Thymus (tissue), 11 donors: ENCODE results near the gene CD7. TPM values are rescaled to one million over a fixed set of nuclear protein-coding genes. Genes with fewer than 3 reads are reported as not detected.
"Not testable (repeated sequence)": the region's sequence is repeated elsewhere in the genome, so short reads cannot be mapped to it uniquely, and the experiment has no call there.

Experiments used
- DNase-seq, 9 donors: peaks; one replicate each; pipeline ENCODE4 v3.0.0-alpha.2; 2013; ENCODE audit warnings: low spot score in 9 of 9, low read depth in 6 of 9, missing footprints in 1 of 9
- H3K27ac ChIP-seq, 2 donors: one replicate each; pipeline ENCODE4 v1.5.1; 2013; ENCODE audit warnings: control low read depth in 1 of 2, low read depth in 1 of 2, low read length in 1 of 2, mild to moderate bottlenecking in 1 of 2, moderate library complexity in 1 of 2
- H3K27me3 ChIP-seq, 2 donors: one replicate each; pipeline ENCODE4 v1.5.1; 2013; ENCODE audit warnings: low read length in 1 of 2; ENCODE audit not compliant: control insufficient read depth in 2 of 2, insufficient read depth in 1 of 2
- H3K36me3 ChIP-seq, 2 donors: one replicate each; pipeline ENCODE4 v1.5.1; 2013; ENCODE audit warnings: low read length in 1 of 2, mild to moderate bottlenecking in 1 of 2, moderate library complexity in 1 of 2; ENCODE audit not compliant: control insufficient read depth in 2 of 2, insufficient read depth in 2 of 2
- H3K4me1 ChIP-seq, 2 donors: one replicate each; pipeline ENCODE4 v1.5.1; 2013; ENCODE audit warnings: low read length in 2 of 2; ENCODE audit not compliant: control insufficient read depth in 2 of 2, insufficient read depth in 2 of 2
- H3K4me3 ChIP-seq, 2 donors: one replicate each; pipeline ENCODE4 v1.5.1; 2013; ENCODE audit warnings: low read length in 2 of 2, control low read depth in 1 of 2, mild to moderate bottlenecking in 1 of 2
- H3K9me3 ChIP-seq, 2 donors: one replicate each; pipeline ENCODE4 v1.5.1; 2013; ENCODE audit warnings: low read length in 1 of 2, mild to moderate bottlenecking in 1 of 2; ENCODE audit not compliant: control insufficient read depth in 2 of 2, insufficient read depth in 1 of 2
- WGBS: extraction: QIAGEN DNeasy Blood & Tissue Kit; methylation state at CpG from one replicate; pipeline ENCODE4 v1.1.7; 2013; 5-methylcytosine and 5-hydroxymethylcytosine counted together
- polyA plus RNA-seq: library from polyadenylated mRNA; stranded (reverse); fragments of 200-250 nt; gene quantifications from one replicate; pipeline ENCODE4 v1.2.3, GENCODE V29; 2013
- total RNA-seq: library from RNA; stranded (reverse); fragments of 120-200 nt; gene quantifications from one replicate; pipeline ENCODE4 v1.2.4, GENCODE V29; 2013
- donor health status: healthy.

Gene CD7
- total and polyA plus RNA-seq, 2 donors, result 67.9 to 153 TPM

GRCh38 chr17:82349287-82349701, 31.9 kb upstream of the CD7 start:
- no peak for DNase-seq
- H3K4me1 ChIP-seq, result peaks cover 0 to 44% of the 10 kb centered on the region in 2 donors
- 94% methylated on average over 11 of the region's 11 CpGs for WGBS
- no peak overlapping the region for H3K27ac ChIP-seq
- H3K4me3 ChIP-seq, result no peak overlapping the region
- H3K9me3 ChIP-seq, result peaks cover 2 to 5% of the 10 kb centered on the region in 2 donors
- H3K36me3 ChIP-seq, result no peaks in the 10 kb centered on the region
- H3K27me3 ChIP-seq, result peaks cover 2 to 25% of the 10 kb centered on the region in 2 donors

DNA sequence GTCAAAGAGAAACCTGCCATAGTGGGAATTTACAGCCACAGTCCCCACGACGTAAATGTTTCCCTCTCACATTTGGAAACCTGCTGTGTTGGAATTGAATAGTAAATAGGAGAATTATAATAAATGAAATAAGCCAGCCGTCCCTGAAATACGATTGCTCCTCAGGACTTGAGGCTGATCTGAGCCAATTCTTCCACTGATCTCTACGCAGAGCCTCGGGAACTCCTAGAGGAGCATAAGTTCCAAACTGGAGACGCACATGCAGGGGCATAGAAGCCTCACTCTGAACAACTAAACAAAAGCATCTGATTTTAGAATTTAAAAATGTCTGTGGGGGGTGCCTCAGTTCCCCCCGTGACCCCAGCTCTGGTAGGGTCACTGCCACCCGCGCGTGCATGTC, 31.5 kb upstream of the CD7 start:
- H3K4me3 ChIP-seq, result no peak overlapping the region
- H3K9me3 ChIP-seq, result peaks cover 2 to 5% of the 10 kb centered on the region in 2 donors
- peaks cover 0 to 44% of the 10 kb centered on the region in 2 donors for H3K4me1 ChIP-seq
- no peak for DNase-seq
- H3K36me3 ChIP-seq, result no peaks in the 10 kb centered on the region
- peaks cover 2 to 25% of the 10 kb centered on the region in 2 donors for H3K27me3 ChIP-seq
- WGBS, result 91% methylated on average over 11 of the region's 11 CpGs
- H3K27ac ChIP-seq, result no peak overlapping the region

- DNase-seq, result no peak
- Histone ChIP-seq H3K27ac (no peak overlapping the region), H3K36me3 (no peaks in the 10 kb centered on the region), H3K9me3 (peaks cover 2 to 5% of the 10 kb centered on the region in 2 donors), H3K27me3 (peaks cover 0 to 25% of the 10 kb centered on the region in 2 donors), H3K4me1 (peaks cover 0 to 39% of the 10 kb centered on the region in 2 donors), H3K4me3 (no peak overlapping the region)
- WGBS, result 94% methylated on average over 9 of the region's 9 CpGs
Measured at GRCh38 chr17:82348434-82348833, 31.0 kb upstream of the CD7 start.

DNA sequence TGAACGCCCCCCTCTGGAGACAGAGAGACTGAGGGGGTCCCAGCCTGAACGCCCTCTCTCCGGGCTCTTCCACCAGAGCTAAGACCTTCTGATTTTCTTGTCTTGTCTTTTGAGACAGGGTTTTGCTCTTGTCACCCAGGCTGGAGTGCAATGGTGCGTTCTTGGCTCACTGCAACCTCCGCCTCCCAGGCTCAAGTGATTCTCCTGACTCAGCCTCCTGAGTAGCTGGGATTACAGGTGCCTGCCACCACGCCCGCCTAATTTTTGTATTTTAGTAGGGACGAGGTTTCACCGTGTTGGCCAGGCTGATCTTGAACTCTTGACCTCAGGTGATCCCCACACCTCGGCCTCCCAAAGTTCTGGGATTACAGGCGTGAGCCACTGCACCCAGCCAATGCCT, 30.6 kb upstream of the CD7 start:
- not testable (repeated sequence) for H3K27ac ChIP-seq, H3K36me3 ChIP-seq, H3K4me3 ChIP-seq, H3K9me3 ChIP-seq, DNase-seq
- Histone ChIP-seq H3K27me3 (peaks cover 0 to 25% of the 10 kb centered on the region in 2 donors), H3K4me1 (peaks cover 0 to 37% of the 10 kb centered on the region in 2 donors)
- WGBS, result 95% methylated on average over 11 of the region's 11 CpGs

- 41% methylated on average over 28 of the region's 28 CpGs for WGBS
- Histone ChIP-seq H3K36me3 (no peaks in the 10 kb centered on the region), H3K27ac (no peak overlapping the region), H3K4me1 (peaks cover 0 to 32% of the 10 kb centered on the region in 2 donors), H3K9me3 (peaks cover 2 to 13% of the 10 kb centered on the region in 2 donors), H3K4me3 (no peak overlapping the region), H3K27me3 (peaks cover 0 to 24% of the 10 kb centered on the region in 2 donors)
- peak in 1 of 9 donors; percentile 46 for DNase-seq
Measured at GRCh38 chr17:82346342-82347300, 29.2 kb upstream of the CD7 start.

DNA sequence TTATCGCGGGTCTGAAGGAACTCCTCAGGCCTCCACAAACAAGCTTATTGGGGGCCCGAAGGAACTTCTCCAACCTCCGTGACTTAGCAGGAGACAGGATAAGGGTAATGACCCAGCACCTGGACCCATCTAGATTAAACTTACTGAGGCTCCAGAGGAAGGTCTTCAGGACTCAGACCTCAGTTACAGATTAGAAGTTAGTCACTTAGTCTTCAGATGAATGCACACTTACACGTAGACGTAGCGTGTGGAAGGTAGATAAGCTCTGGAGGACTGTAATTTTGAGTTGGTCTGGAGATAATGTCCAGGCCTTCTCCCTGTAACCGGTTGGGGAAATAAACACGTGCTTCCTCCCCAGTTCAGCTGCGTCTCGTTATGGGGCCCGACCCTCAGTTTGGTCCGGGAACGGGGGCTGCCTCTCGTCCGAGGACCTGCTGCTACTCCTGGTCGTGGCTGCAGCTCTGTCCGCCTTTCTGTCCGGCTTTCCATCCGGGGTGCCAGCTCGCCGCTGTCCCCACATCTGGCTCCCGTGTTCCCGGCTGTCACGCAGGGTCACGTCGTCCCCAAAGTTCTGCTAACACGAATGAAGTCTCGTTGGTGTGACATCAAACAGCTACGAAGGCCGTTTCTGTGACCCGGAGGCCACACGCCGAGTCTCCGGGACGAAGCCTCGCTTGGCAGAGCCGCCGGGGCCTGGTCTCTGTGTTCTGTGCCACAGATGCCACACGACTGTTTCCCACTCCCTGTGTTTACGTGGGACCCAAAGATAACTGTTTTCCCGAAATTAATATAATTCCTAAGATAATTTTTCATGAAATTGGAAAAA, 28.0 kb upstream of the CD7 start:
- Histone ChIP-seq H3K27ac (no peak overlapping the region), H3K4me3 (no peak overlapping the region), H3K4me1 (peaks cover 0 to 20% of the 10 kb centered on the region in 2 donors), H3K9me3 (peaks cover 2 to 16% of the 10 kb centered on the region in 2 donors), H3K36me3 (no peaks in the 10 kb centered on the region), H3K27me3 (peaks cover 0 to 16% of the 10 kb centered on the region in 2 donors)
- DNase-seq, result no peak
- 92% methylated on average over 42 of the region's 42 CpGs for WGBS

GRCh38 chr17:82344175-82344907, 26.9 kb upstream of the CD7 start:
- DNase-seq, result no peak
- 74% methylated on average over 24 of the region's 24 CpGs for WGBS
- Histone ChIP-seq H3K27ac (no peak overlapping the region), H3K4me1 (peaks cover 0 to 19% of the 10 kb centered on the region in 2 donors), H3K4me3 (no peak overlapping the region), H3K36me3 (no peaks in the 10 kb centered on the region), H3K27me3 (peaks cover 0 to 17% of the 10 kb centered on the region in 2 donors), H3K9me3 (peaks cover 2 to 17% of the 10 kb centered on the region in 2 donors)

- H3K4me3 ChIP-seq, result no peak overlapping the region
- peaks cover 0 to 21% of the 10 kb centered on the region in 2 donors for H3K4me1 ChIP-seq
- DNase-seq, result no peak
- H3K36me3 ChIP-seq, result no peaks in the 10 kb centered on the region
- WGBS, result 97% methylated on average over 5 of the region's 5 CpGs
- H3K27me3 ChIP-seq, result peaks cover 0 to 14% of the 10 kb centered on the region in 2 donors
- H3K27ac ChIP-seq, result no peak overlapping the region
- peaks cover 2 to 17% of the 10 kb centered on the region in 2 donors for H3K9me3 ChIP-seq
Measured at GRCh38 chr17:82343560-82343959, 26.2 kb upstream of the CD7 start.
